Osteocyte (in vitro differentiated cells): ENCODE measurements around the gene MYADML2. TPM values are rescaled to one million over a fixed set of nuclear protein-coding genes. Genes with fewer than 3 reads are reported as not detected.

Experiments used
- DNase-seq: peaks from one replicate; pipeline ENCODE4 v3.0.0; 2021; ENCODE audit warnings: mixed read lengths; ENCODE audit not compliant: unreplicated experiment; ENCODE audit errors: extremely low spot score
- H3K27ac Mint-ChIP-seq: one replicate; pipeline ENCODE4 v1.8.0; 2021; ENCODE audit warnings: mild to moderate bottlenecking, mixed read lengths; ENCODE audit not compliant: unreplicated experiment
- H3K27me3 Mint-ChIP-seq: one replicate; pipeline ENCODE4 v1.8.0; 2021; ENCODE audit warnings: mixed read lengths; ENCODE audit not compliant: unreplicated experiment
- H3K36me3 Mint-ChIP-seq: one replicate; pipeline ENCODE4 v1.8.0; 2021; ENCODE audit warnings: mixed read lengths; ENCODE audit not compliant: unreplicated experiment
- H3K4me1 Mint-ChIP-seq: one replicate; pipeline ENCODE4 v1.8.0; 2021; ENCODE audit warnings: mixed read lengths; ENCODE audit not compliant: unreplicated experiment
- H3K4me3 Mint-ChIP-seq: one replicate; pipeline ENCODE4 v1.8.0; 2021; ENCODE audit warnings: mild to moderate bottlenecking, moderate library complexity, mixed read lengths; ENCODE audit not compliant: unreplicated experiment
- H3K9me3 Mint-ChIP-seq: one replicate; pipeline ENCODE4 v1.8.0; 2021; ENCODE audit warnings: mixed read lengths; ENCODE audit not compliant: unreplicated experiment
- total RNA-seq: library from RNA; stranded (reverse); gene quantifications from 2 replicates; pipeline ENCODE4 v1.2.1, GENCODE V29; 2021
- TF ChIP-seq, protein P1 (sequence below): fragments of 200-600 bp; sonication (generic); IDR thresholded peaks from 2 replicates; pipeline ENCODE4 v1.5.0; 2021; ENCODE audit warnings: antibody characterized with exemption, mild to moderate bottlenecking, moderate library complexity

The MYADML2 gene
- total RNA-seq, 1 donor from 2014 or later: not detected

DNA sequence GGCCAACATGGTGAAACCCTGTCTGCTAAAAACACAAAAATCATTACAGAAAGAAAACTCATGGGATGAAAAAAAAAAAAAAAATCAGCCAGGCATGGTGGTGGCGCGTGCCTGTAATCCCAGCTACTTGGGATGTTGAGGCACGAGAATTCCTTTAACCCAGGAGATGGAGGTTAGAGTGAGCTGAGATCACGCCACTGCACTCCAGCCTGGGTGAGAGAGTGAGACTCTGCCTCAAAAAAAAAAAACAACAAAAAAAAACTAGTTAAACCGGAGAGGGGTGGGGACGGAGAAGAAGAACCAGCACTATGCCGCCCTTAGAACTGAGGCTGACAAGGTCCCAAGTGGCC lies 21.3 kb upstream of the MYADML2 start:
- Mint-ChIP-seq H3K36me3 (no peaks in the 10 kb centered on the region), H3K9me3 (no peaks in the 10 kb centered on the region), H3K27me3 (peaks cover 8% of the 10 kb centered on the region), H3K4me3 (no peak overlapping the region), H3K27ac (no peak overlapping the region), H3K4me1 (peaks cover 3% of the 10 kb centered on the region)
- no peak for DNase-seq
- TF ChIP-seq, protein P1, sequence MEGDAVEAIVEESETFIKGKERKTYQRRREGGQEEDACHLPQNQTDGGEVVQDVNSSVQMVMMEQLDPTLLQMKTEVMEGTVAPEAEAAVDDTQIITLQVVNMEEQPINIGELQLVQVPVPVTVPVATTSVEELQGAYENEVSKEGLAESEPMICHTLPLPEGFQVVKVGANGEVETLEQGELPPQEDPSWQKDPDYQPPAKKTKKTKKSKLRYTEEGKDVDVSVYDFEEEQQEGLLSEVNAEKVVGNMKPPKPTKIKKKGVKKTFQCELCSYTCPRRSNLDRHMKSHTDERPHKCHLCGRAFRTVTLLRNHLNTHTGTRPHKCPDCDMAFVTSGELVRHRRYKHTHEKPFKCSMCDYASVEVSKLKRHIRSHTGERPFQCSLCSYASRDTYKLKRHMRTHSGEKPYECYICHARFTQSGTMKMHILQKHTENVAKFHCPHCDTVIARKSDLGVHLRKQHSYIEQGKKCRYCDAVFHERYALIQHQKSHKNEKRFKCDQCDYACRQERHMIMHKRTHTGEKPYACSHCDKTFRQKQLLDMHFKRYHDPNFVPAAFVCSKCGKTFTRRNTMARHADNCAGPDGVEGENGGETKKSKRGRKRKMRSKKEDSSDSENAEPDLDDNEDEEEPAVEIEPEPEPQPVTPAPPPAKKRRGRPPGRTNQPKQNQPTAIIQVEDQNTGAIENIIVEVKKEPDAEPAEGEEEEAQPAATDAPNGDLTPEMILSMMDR: no peak

DNA sequence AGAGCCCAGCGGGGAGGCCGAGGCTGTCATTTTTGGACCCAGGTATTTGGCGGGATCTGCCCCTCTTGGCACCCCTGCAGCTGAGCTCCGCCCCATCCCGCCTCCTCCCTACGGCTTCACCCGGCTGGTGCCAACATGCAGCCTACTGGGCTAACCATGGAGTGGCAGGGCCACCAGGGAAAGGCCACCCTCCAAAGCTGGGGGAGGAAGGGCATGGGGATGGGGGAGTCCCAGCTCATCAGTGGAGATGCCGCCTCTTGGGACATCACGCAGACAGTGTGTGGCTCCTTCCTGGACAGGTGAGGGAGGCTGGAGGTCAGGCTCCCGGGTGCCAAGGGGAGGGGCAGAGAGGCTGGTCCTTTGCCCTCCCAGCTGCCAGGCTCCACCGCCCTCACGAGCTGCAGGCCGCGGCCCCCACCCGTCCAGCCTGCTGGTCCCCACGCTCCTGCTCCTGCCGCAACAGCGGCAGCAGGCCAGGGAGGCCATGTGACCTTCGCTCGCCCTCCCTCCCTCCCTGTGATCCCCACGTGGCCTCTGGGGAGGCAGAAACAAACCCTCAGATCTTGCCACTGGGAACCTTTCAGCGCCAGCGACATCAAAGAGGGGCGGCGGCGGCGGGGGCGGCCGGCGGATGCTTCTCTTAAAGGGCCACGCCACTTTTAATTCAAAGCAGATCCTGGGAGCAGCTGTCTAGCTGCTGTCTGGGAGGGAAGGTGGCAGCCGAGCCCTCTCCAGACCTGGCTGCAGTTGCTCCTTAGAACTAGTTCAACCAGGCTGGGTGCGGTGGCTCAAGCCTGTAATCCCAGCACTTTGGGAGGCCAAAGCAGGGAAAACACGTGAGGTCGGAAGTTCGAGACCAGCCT lies 20.7 kb upstream of the MYADML2 start:
- H3K36me3 Mint-ChIP-seq: no peaks in the 10 kb centered on the region
- no peak overlapping the region for H3K27ac Mint-ChIP-seq
- DNase-seq: no peak
- no peak overlapping the region for H3K4me3 Mint-ChIP-seq
- H3K4me1 Mint-ChIP-seq: peaks cover 3% of the 10 kb centered on the region
- TF ChIP-seq, protein P1: no peak
- H3K27me3 Mint-ChIP-seq: peaks cover 14% of the 10 kb centered on the region
- H3K9me3 Mint-ChIP-seq: no peaks in the 10 kb centered on the region

- peaks cover 18% of the 10 kb centered on the region for H3K27me3 Mint-ChIP-seq
- H3K9me3 Mint-ChIP-seq: no peaks in the 10 kb centered on the region
- no peak for DNase-seq
- H3K36me3 Mint-ChIP-seq: no peaks in the 10 kb centered on the region
- TF ChIP-seq, protein P1: no peak
- H3K4me1 Mint-ChIP-seq: peaks cover 3% of the 10 kb centered on the region
- H3K4me3 Mint-ChIP-seq: no peak overlapping the region
- no peak overlapping the region for H3K27ac Mint-ChIP-seq
Measured at GRCh38 chr17:81967244-81967532, 20.2 kb upstream of the MYADML2 start.

GRCh38 chr17:81966343-81967243 lies 19.6 kb upstream of the MYADML2 start:
- H3K4me1 Mint-ChIP-seq: peaks cover 3% of the 10 kb centered on the region
- no peak for DNase-seq
- TF ChIP-seq, protein P1: no peak
- H3K9me3 Mint-ChIP-seq: no peaks in the 10 kb centered on the region
- no peak overlapping the region for H3K27ac Mint-ChIP-seq
- no peaks in the 10 kb centered on the region for H3K36me3 Mint-ChIP-seq
- no peak overlapping the region for H3K4me3 Mint-ChIP-seq
- H3K27me3 Mint-ChIP-seq: peaks cover 20% of the 10 kb centered on the region
